HTERT RPE-1 (cell line): ENCODE data around the gene HEXD.

Source experiments
- in situ Hi-C: fragments of 300-500 bp; cut with MboI; formaldehyde crosslinking; loops from 4 replicates; pipeline ENCODE4 v1.14.3; 2020; ENCODE audit warnings: low sequenced_read_pairs

HEXD gene

DNA sequence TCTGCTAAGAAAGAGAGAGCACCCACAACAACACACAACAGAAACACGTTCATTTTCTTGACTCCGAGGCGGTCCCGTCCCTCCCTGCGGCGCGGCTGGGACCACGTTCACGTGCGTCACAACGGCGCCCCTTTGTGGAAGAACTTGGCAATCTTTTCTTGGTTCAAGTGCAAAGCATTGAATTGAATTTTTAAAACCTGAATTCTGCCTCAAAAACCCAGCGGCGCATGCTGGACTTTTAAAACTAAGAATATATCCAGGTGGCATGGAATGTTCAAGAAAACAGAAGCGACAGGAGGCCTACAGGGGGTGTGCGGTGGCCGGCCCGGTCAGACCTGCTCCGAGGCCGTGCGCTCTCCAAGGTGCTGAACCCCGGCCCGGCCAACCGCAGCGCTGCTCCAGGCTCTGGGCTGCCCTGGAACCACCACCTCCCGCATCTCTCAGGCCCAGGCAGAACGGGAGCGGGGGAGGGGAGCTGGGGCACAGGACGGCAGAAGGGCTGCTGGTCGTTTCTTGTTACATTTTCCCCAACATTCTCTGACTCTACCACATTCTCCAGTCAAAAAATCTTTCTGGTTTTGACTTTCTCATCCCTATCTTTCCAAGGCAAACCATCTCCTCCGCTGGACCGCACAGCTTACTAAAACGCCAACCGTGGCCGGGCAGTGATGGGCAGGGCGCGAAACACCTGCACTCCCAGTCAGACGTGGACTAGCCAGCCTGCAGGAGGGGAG lies 3.4 kb upstream of the HEXD start:
- in situ Hi-C loops: no loop called here

DNA sequence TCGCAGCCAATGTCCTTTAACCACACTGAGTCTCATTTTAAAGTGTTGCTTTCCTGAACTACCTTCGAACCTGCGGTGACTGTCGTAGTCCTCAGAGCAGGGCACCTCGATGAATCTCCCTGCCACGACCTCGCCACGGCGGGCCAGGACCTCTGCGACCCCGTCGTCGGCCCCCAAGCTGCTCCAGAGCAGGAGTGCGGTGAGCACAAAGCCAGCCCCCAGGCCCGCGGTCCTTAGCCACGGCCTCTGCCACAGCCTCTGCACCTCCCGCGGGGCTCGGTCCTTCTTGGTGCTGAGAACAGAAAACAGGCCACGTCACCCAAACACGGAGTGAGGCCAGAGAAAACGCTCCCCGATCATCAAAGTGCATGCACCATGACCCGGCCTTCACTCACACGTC lies 2.8 kb upstream of the HEXD start:
- in situ Hi-C loops: no loop called here

DNA sequence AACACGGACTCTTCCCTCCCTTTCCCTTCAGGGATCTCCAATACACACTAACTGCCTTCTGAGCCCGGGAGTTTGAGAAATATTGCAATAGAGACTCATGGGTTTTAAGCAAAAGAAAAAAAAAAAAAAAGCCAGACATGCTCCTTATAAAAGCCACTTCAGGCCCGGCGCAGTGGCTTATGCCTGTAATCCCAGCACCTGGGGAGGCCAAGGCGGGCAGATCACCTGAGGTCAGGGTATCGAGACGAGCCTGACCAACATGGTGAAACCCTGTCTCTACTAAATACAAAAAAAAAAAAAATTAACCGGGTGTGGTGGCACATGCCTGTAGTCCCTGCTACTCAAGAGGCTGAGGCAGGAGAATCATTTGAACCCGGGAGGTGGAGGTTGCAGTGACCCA lies 2.4 kb upstream of the HEXD start:
- in situ Hi-C loops: no loop called here

DNA sequence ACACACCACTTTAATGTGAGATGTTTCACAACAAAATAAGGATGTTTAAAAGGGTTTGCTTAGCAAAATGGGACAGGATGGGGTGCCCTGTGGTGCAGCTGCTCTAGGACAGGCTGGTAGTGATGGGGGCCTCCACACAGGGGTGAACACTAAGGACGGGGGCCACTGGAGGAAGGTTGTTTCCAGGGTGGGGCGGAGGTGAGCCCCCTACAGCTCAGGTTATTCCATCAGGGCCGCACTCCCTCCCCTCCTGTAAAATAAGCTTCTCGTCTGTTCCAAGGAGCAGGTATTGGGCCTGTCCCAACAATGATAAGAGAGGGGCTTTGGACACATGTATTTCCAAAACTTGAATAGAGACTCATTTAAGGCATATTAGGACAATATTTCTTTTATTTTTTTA lies 1.9 kb upstream of the HEXD start:
- in situ Hi-C loops: no loop called here

DNA sequence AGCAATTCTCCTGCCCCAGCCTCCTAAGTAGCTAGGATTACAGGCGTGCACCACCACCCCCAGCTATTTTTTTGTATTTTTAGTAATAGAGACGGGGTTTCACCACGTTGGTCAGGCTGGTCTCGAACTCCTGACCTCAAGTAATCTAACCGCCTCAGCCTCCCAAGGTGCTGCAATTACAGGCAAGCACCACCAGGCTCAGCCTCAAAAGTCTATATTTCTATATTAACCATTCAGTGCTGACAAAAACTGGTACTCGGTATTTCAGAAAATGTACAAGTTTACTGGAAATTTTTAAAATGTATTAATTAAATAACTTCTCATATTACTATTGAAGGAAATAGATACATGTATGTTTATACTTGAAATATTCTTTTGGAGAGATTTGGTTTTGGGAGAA lies 1.4 kb upstream of the HEXD start:
- in situ Hi-C loops: no loop called here

DNA sequence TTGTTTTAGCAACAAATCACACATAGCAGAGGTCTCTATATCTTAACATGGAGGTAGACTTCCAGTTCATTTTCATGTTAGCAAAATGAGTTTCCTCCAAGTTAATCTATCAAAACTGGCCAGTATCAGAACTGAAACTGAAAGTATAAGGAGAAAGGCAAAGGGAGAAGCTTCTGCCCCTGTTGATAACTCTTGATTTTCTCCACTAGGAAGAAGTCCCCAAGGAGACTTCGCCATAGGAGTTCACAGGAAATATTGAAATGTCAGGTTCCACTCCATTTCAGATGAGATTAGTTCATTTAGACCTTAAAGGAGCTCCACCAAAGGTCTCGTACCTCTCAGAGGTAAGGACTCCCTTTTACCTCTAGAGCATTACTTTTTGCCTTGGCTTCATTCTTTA lies 1.4 kb downstream of the HEXD start:
- in situ Hi-C loops: no loop called here

DNA sequence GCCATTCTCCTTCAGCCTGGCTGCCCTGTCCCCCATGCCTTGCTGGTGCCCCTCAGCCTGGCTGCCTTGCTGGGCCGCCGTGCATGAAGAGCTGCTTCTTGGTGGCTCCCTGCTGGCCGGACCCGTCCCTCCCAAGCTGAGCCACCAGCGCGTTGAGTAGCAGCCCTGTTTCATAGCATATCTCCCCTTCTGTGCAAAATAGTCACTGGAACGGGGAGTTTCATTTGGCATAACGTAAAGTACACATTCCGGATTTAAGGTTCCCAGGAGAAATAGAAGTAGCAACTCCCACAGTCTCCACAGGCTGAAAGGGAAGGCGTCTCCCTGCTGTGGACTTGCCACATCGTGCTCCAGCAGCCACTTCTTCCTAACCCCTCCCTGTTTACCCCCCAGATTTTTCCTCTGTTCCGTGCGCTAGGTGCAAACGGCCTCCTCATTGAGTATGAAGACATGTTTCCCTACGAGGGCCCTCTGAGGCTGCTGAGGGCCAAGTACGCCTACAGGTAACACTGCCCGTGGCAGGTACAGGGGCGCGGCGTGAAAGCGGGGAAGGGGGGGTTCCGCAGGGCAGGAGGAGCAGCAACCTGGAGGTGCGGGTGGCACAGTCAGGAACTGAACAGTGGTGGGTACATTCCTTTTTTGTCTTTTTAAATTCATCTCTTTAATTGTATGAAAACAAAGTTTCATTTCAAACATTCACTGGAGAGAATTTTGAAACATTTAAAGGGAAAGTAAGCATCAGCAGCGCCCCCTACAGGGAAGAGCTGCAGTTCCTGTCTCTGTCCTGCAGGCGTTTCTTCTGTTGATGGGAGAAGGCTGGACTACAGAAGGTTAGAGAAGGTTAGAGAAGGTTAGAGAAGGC lies 6.1 kb downstream of the HEXD start:
- in situ Hi-C loops: no loop called here

DNA sequence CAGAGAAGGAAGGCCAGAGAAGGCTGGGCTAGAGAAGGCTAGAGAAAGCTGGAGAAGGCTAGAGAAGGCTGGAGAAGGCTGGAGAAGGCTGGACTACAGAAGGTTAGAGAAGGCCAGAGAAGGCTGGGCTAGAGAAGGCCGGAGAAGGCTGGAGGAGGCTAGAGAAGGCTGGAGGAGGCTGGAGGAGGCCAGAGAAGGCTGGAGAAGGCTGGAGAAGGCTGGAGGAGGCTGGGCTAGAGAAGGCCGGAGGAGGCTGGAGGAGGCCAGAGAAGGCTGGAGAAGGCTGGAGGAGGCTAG lies 6.7 kb downstream of the HEXD start:
- in situ Hi-C loops: no loop called here

DNA sequence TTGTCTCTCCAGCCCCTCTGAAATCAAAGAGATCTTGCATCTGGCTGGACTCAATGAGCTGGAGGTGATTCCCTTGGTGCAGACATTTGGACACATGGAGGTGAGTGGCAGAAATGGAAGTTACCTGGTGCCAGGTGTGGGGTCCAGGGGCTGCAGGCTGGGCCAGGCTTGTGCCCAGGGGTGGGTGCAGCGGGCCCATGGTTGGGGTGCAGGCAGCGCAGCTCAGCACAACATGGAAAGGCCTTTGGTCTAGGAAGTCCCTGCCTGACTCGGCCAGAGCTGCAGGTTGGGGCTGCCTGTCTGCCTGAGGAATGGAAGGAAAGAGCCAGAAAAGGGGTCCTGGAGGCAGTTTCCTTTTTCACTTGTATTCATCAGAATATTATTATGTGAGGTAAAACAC lies 10.4 kb downstream of the HEXD start:
- in situ Hi-C loops: no loop called here

DNA sequence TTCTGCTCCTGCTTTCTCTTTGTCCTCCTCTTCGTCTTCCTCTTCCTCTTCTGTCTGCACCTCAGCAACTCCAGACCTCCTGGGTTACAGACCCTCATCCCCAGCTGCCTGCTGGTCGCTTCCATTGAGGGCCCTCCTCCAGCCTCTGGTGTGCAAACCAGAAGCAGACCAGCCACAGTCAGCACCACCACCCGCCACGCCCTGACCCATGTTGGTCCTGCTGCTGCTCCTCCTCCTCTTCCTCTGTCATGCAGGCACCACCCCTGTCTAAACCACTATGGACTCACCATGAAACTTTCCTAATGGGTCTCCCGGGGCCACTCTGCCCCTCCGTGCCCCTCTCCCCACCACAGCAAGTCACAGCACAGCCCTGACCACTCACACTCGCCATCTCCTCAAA lies 11.7 kb downstream of the HEXD start:
- in situ Hi-C loops: no loop called here

DNA sequence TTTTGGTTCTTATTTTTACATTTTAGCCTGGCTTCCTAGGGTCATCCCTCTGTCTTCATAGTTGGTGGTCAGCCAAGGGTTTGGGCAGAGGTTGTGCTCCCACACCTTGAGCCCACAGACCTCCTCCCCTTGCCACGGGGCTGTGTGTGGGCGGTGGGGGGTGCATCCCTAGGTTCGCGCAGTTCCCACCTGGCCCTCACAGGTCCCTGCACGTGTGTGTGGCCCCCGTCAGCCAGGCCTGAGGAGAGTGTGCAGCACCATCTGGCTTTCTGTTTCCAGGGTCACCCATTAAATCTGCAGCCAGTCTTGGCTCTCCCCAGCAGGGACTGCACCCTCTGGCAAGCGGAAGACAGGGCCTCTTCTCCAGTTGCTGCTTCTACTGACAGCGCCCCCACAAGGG lies 13.9 kb downstream of the HEXD start:
- in situ Hi-C loops: no loop called here

DNA sequence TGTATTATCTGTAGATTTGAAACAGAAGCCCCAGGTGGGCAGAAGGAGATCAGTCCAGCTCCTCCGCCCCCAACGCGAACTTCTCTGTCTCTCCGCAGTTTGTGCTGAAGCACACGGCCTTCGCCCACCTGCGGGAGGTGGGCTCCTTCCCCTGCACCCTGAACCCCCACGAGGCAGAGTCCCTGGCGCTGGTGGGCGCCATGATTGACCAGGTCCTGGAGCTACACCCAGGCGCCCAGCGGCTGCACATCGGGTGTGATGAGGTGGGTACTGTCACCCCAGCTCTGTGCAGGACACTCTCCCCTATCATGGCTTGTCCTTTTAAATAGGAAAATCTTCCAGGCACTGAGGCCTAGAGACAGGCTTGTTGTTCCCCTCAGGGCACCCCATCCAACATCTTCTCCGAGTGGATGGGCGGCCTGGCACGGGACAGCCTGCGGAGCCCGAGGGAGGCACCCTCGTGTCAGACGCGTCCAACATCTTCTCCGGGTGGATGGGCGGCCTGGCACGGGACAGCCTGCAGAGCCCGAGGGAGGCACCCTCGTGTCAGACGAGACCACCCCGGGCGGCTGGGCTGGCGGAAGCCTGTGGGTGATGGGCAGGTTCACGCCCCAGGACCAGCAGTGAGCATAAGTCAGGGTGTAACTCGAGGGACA lies 15.5 kb downstream of the HEXD start:
- in situ Hi-C loops: no loop called here

DNA sequence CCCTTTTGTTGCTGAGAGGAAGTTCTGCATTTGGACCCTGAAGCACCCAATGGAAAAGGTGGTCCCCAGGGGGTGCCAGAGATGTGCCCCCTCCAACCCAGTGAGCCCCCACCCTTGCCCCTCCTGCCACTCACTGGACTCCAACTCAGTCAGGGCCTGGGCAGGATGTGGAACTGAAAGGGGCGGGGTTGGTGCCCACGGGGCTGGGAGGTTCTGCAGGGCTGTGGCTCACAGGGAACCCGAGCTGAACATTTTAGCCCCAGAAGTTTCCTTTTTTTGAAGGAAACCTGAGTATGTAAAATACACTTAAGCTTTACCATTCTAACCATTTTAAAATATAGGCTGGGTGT lies 16.0 kb downstream of the HEXD start:
- in situ Hi-C loops: no loop called here

DNA sequence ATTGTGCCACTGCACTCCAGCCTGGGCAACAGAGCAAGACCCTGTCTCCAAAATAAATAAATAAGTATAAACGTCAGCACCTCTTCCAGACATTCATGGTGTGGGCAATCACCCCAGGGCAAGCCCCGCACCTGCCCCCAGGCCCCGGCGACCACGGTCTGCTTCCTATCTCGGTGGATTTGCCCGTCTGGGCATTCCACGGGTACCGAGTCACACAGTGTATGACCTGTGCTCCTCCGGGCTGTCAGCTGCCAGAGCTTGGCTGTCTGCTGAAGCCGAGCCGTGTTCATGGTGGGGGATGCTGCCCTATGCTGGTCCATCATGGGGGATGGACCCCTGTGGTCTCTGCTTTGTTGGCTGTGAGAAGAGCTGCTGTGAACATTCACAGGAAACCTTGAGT lies 17.0 kb downstream of the HEXD start:
- in situ Hi-C loops: no loop called here

DNA sequence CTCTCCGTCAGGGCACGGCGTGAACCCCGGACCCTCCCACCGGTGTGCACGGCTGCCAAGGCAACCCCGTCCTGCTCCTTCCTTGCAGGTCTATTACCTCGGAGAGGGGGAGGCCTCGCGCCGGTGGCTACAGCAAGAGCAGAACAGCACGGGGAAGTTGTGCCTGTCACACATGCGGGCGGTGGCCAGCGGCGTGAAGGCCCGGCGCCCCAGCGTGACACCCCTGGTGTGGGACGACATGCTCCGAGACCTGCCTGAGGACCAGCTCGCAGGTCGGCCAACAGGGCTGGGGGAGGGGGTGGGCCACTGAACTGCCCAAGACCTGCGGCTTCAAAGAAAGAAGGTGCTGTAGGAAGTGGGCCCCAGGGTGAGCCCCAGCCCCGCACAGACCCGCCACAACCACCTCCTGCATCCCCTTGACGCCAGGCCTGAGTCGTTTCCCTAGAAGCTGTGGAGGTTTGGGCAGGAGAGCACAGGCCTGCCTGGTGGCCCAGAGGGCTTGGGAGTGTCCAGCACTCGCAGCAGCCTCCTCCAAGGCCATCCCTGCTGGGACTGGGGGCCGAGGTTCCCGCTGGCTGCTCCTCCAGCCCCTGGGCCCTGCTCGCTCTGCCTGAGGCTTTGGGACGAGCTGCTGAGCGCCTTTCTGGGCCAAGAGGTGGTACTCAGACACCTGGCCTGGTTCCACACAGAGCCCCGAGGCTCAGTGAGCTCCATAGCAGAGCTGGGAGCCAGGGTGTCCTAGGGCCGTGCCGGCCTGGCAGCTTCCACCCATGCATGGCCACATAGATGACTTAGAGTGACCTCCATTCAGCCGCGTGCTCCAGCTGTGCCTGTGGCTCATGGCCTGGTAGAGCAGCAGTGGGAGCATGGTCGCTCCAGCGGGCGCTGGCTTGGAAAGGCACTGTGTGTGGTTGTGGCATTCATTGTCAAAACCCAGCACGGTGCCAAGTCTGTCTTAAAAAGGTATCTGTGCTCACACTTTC lies 17.7 kb downstream of the HEXD start:
- in situ Hi-C loops: no loop called here

DNA sequence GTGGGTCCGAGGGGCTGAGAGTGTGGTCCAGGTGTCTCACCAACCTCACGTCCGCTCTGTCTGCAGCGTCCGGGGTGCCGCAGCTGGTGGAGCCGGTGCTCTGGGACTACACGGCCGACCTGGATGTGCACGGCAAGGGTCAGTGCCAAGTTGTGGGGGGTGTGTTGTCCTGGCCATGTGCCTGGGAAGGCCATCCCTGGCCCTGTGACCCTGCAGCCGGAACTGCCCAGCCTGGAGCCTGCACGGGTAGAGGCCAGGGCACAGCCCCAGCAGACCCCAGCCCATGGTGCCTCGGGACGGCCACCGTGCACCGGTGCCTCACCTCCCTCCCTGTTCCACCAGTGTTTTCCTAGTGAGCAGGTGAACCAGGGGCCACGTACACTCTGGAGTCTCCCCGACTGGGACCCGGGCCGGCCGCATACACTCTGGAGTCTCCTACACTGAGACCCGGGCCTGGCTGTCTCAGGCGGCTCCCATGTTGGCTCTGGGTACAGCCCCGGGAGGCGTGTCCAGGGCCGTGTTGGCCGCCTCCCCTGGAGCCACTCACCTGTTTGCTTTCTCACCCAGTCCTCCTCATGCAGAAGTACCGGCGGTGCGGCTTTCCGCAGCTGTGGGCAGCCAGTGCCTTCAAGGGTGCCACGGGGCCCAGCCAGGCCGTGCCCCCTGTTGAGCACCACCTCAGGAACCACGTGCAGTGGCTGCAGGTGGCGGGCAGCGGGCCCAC lies 18.6 kb downstream of the HEXD start:
- in situ Hi-C loops: no loop called here

DNA sequence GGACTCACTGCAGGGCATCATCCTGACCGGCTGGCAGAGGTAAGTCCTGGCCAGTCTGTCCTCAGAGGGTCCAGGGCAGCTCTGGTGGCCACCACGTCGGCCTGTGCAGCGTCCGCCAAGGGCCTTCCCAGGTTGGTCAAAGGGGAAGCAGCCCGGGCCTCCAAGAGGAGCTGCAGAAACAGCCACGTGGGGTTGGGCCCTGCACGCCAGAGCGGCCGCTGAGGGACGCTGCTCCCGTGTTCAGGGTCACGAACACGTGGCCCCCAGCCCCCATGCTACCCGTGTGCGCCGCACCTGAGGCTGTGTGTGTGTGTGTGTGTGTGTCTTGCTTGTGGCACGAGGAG lies 19.1 kb downstream of the HEXD start:
- in situ Hi-C loops: no loop called here

DNA sequence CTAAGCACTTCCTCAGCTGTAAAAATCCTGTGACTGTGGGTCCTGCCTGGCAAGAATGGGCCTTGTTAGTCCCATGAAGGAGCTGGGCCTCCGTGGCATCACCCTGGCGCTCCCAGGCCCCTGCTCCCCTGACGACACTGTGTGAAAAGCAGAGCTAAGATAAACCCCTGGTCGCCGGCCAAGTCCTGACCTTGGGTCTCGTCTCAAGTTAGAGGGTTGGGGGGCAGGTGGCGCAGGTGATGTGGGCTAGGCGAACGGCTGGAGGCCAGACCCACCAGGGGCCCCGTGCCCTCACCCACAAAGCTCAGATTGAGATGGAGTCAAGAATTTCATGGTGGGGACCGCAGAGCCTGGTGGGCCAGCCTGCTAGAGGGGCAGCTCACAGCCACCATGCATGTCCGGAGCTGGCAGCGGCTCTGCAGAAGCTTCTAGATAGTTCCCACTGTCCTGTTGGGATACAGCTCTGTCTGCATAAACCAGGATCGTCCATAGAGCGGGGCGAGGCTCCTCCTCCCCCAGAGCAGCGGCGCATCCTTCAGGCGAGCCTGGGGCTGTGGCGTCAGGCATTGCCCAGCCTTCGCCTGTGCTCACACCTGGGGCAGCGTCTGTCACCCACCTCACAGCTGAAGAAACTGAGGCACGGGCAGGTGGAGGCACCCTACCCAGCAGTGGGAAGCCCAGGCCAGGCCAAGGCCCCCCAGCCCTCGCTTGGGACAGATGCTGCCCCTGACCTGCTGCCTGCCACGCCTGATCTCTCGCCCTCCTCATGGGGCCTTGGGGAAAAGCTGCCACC lies 20.4 kb downstream of the HEXD start:
- in situ Hi-C loops: no loop called here

DNA sequence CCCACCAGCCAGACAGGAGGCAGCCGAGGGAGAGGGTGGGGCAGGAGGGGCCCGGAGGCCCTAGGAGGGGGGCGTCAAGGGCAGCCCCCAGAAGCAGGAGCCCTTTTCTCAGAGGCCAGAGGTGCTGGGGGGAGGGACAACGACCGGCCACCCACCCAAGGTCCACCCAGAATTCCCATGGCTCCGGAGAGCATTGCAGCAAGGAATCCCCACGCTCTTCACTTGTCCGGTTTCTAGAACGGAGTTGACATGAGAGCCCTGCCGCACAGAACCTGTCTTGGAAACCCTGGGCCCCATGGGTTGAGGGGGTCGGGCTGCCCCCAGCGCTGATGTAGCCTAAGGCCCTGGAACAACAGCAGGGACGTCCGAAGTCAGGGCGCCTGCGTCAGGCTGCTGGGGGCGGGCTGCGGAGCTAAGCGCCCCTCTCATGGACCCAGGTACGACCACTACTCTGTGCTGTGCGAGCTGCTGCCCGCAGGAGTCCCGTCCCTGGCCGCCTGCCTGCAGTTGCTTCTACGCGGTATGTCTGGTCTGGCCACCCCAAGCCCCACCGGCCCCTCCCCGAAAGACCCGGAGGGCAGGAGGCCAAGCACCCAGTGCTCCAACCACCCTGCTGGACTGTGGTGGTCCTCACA lies 21.2 kb downstream of the HEXD start:
- in situ Hi-C loops: no loop called here
